HepG2 (cell line): ENCODE measurements around the gene FPGS. TPM values are rescaled to one million over a fixed set of nuclear protein-coding genes. Genes with fewer than 3 reads are reported as not detected.

Experiments
- ETV5 ChIP-seq: IDR thresholded peaks from 2 replicates; pipeline ENCODE4 v1.6.1; 2018; ENCODE audit warnings: missing biosample characterization, missing genetic modification reagents, inconsistent platforms, borderline replicate concordance
- GATAD2A ChIP-seq: IDR thresholded peaks from 2 replicates; pipeline ENCODE4 v1.6.1; 2016
- HDAC1 ChIP-seq: sonication (generic); formaldehyde crosslinking; IDR thresholded peaks from 2 replicates; pipeline ENCODE4 v1.5.1; 2020; ENCODE audit warnings: mild to moderate bottlenecking, missing genetic modification reagents
- IRF9 ChIP-seq: sonication (generic); formaldehyde crosslinking; IDR thresholded peaks from 2 replicates; pipeline ENCODE4 v1.8.0; 2022; ENCODE audit warnings: missing genetic modification reagents, mild to moderate bottlenecking, borderline replicate concordance
- RAD21 ChIP-seq: fragments of 450-650 bp; formaldehyde crosslinking; IDR thresholded peaks from 2 replicates; pipeline ENCODE4 v1.5.0; 2020; ENCODE audit warnings: mild to moderate bottlenecking
- SIN3A ChIP-seq: IDR thresholded peaks from 2 replicates; pipeline ENCODE4 v1.6.1; 2011; ENCODE audit warnings: low read depth, mild to moderate bottlenecking, control low read depth, low read length, borderline replicate concordance
- SRSF4 ChIP-seq: fragments of 200-400 bp; formaldehyde crosslinking; IDR thresholded peaks from one replicate; pipeline ENCODE4 v1.6.1; 2018; ENCODE audit warnings: mild to moderate bottlenecking, low read depth, low read length, moderate library complexity; ENCODE audit not compliant: poor library complexity, severe bottlenecking
- TEAD3 ChIP-seq: optimal IDR thresholded peaks from 2 replicates; pipeline ENCODE3; 2016; ENCODE audit warnings: borderline replicate concordance
- THAP11 ChIP-seq: IDR thresholded peaks from 2 replicates; pipeline ENCODE4 v1.6.1; 2016; ENCODE audit warnings: missing biosample characterization, missing genetic modification reagents
- ZBTB26 ChIP-seq: IDR thresholded peaks from 2 replicates; pipeline ENCODE4 v1.6.1; 2016; ENCODE audit warnings: missing compliant biosample characterization, missing genetic modification reagents, borderline replicate concordance
- ZBTB7A ChIP-seq: sonication (generic); formaldehyde crosslinking; IDR thresholded peaks from 2 replicates; pipeline ENCODE4 v1.8.0; 2022; ENCODE audit warnings: mild to moderate bottlenecking, missing genetic modification reagents
- ZNF225 ChIP-seq: sonication (generic); formaldehyde crosslinking; IDR thresholded peaks from 2 replicates; pipeline ENCODE4 v1.4.0; 2020; ENCODE audit warnings: mild to moderate bottlenecking, missing genetic modification reagents
- ZNF354B ChIP-seq: sonication (generic); formaldehyde crosslinking; IDR thresholded peaks from 2 replicates; pipeline ENCODE4 v1.8.0; 2022; ENCODE audit warnings: mild to moderate bottlenecking, missing genetic modification reagents
- ZNF383 ChIP-seq: sonication (generic); formaldehyde crosslinking; IDR thresholded peaks from 2 replicates; pipeline ENCODE4 v1.4.0; 2020; ENCODE audit warnings: missing genetic modification reagents, mild to moderate bottlenecking, borderline replicate concordance
- ZNF556 ChIP-seq: sonication (generic); formaldehyde crosslinking; IDR thresholded peaks from 2 replicates; pipeline ENCODE4 v1.4.0; 2020; ENCODE audit warnings: mild to moderate bottlenecking, missing genetic modification reagents, borderline replicate concordance
- ZNF574 ChIP-seq: sonication (generic); formaldehyde crosslinking; IDR thresholded peaks from 2 replicates; pipeline ENCODE4 v1.4.0; 2020; ENCODE audit warnings: missing genetic modification reagents
- ZNF576 ChIP-seq: sonication (generic); formaldehyde crosslinking; IDR thresholded peaks from 2 replicates; pipeline ENCODE4 v1.4.0; 2020; ENCODE audit warnings: mild to moderate bottlenecking, missing genetic modification reagents
- ZNF703 ChIP-seq: sonication (generic); formaldehyde crosslinking; IDR thresholded peaks from 2 replicates; pipeline ENCODE4 v1.5.1; 2020; ENCODE audit warnings: missing genetic modification reagents, mild to moderate bottlenecking, moderate library complexity, borderline replicate concordance
- polyA plus RNA-seq, 8 experiments: library from polyadenylated mRNA; depleted of rRNA in 3 of 8; stranded (reverse) in 7 of 8; unstranded in 1 of 8; fragments of >200 nt; fragmentation: Illumina TruSeq in 4 of 8; extraction: Trizol in 4 of 8; gene quantifications; 2 replicates each; pipeline versions ENCODE4 v1.2.1 to v1.2.3, GENCODE V29; 2011 to 2016; ENCODE audit warnings: low read depth in 4 of 8, missing spikeins in 1 of 8, mixed read lengths in 1 of 8; ENCODE audit not compliant: insufficient read depth in 1 of 8
- total RNA-seq, 5 experiments: library from RNA; depleted of rRNA; stranded (reverse); fragments of >200 nt; fragmentation: Illumina TruSeq; extraction: Trizol; gene quantifications; 2 replicates each; pipeline ENCODE4 v1.2.3, GENCODE V29; 2016; ENCODE audit warnings: low read depth in 1 of 5
- TF ChIP-seq, protein P1 (sequence below): sonication (generic); formaldehyde crosslinking; conservative IDR thresholded peaks from 2 replicates; pipeline ENCODE4 v1.8.0; 2022; ENCODE audit warnings: mild to moderate bottlenecking, moderate library complexity, missing genetic modification reagents
- TF ChIP-seq, protein P2 (sequence below): sonication (generic); formaldehyde crosslinking; IDR thresholded peaks from 2 replicates; pipeline ENCODE4 v1.5.0; 2020; ENCODE audit warnings: mild to moderate bottlenecking, missing genetic modification reagents, moderate library complexity

FPGS gene
- total and polyA plus RNA-seq, 2 of the 13 experiments (the other 11 are each of a cell fraction or from before 2014, with no cell fraction given) = 35.6 to 36.8 TPM

DNA sequence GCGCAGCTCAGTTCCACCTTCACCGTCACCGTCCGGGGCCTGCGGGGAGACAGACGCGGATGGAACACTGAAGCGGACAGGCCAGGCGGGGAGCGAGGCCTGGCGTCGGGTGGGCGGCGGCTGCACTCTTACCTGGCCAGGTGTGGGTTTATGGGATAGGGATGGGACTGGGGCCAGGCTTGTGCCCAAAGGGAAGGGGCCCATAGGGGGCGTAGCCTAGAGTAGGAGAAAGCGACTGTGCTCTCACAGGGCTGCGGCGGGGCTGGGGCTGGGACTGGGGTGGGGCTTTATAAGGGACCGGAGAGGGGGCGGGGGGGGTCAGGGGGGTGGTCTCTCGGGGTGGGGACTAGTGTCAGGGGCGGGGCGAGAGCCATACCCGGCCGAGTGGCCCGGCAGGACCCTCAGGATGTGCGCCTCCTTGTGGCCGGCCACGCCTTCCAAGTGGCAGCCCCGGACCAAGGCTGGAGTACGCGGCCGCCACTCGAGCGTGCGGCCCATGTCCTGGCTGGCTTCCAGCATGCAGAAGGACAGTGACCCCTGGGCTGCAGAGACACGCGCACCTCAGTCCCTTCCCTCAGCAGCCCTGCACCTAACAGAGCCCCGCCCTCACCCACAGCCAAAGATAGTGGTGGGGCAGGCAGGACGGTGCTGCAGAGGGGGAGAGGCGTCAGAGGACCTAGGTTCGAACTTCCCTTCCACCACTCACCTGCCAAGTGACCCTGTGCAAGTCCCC is 22.8 kb downstream of the FPGS start (continued):
- TF ChIP-seq, protein P1, sequence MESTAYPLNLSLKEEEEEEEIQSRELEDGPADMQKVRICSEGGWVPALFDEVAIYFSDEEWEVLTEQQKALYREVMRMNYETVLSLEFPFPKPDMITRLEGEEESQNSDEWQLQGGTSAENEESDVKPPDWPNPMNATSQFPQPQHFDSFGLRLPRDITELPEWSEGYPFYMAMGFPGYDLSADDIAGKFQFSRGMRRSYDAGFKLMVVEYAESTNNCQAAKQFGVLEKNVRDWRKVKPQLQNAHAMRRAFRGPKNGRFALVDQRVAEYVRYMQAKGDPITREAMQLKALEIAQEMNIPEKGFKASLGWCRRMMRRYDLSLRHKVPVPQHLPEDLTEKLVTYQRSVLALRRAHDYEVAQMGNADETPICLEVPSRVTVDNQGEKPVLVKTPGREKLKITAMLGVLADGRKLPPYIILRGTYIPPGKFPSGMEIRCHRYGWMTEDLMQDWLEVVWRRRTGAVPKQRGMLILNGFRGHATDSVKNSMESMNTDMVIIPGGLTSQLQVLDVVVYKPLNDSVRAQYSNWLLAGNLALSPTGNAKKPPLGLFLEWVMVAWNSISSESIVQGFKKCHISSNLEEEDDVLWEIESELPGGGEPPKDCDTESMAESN (CRISPR knock-in tag) = peak; percentile 72; the same call in 1 of the 2 replicates
- TF ChIP-seq SRSF4 (no peak), ZNF556 (CRISPR knock-in tag) (0 out of 2 replicates have a peak, but pooled peaks have one; percentile 67), HDAC1 (CRISPR knock-in tag) (0 out of 2 replicates have a peak, but pooled peaks have one; percentile 52), IRF9 (CRISPR knock-in tag) (peak; percentile 34; the same call in 1 of the 2 replicates), ZNF703 (no peak), THAP11 (CRISPR knock-in tag) (peak; percentile 70), ZBTB7A (CRISPR knock-in tag) (peak; percentile 88), ZNF576 (CRISPR knock-in tag) (no peak), ZNF354B (CRISPR knock-in tag) (no peak), GATAD2A (CRISPR knock-in tag) (peak; percentile 55; the same call in 1 of the 2 replicates), ETV5 (CRISPR knock-in tag) (peak; percentile 21; the same call in 1 of the 2 replicates), ZNF225 (CRISPR knock-in tag) (no peak), SIN3A (peak; percentile 31; the same call in 1 of the 2 replicates), ZBTB26 (CRISPR knock-in tag) (peak; percentile 46; the same call in 1 of the 2 replicates), TEAD3 (peak; percentile 66), RAD21 (CRISPR knock-in tag) (peak; percentile 61; the same call in 1 of the 2 replicates), ZNF383 (no peak), ZNF574 (CRISPR knock-in tag) (peak; percentile 72)
- TF ChIP-seq, protein P2, sequence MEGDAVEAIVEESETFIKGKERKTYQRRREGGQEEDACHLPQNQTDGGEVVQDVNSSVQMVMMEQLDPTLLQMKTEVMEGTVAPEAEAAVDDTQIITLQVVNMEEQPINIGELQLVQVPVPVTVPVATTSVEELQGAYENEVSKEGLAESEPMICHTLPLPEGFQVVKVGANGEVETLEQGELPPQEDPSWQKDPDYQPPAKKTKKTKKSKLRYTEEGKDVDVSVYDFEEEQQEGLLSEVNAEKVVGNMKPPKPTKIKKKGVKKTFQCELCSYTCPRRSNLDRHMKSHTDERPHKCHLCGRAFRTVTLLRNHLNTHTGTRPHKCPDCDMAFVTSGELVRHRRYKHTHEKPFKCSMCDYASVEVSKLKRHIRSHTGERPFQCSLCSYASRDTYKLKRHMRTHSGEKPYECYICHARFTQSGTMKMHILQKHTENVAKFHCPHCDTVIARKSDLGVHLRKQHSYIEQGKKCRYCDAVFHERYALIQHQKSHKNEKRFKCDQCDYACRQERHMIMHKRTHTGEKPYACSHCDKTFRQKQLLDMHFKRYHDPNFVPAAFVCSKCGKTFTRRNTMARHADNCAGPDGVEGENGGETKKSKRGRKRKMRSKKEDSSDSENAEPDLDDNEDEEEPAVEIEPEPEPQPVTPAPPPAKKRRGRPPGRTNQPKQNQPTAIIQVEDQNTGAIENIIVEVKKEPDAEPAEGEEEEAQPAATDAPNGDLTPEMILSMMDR = peak; percentile 91
